ENCODE results near the gene WWOX.

WWOX gene

GRCh38 chr16:79107301-79107700 lies 1007.8 kb downstream of the WWOX start:
- Histone ChIP-seq H3K9ac (ENCODE audit: low read length) (no peak overlapping the region), H3K9me3 (ENCODE audit: control insufficient read depth, low read length) (no peaks in the 10 kb centered on the region), H3K4me3 (ENCODE audit: low read length) (no peak overlapping the region), H3K36me3 (ENCODE audit: control insufficient read depth, insufficient read depth, low read length, severe bottlenecking) (no peaks in the 10 kb centered on the region), H3K27me3 (replicated peaks; ENCODE audit: control insufficient read depth, insufficient read depth, low read length) (no peaks in the 10 kb centered on the region), H3K4me1 (ENCODE audit: control insufficient read depth, insufficient read depth, low read length) (no peaks in the 10 kb centered on the region)
- DNase-seq (ENCODE audit: low read depth): no peak

GRCh38 chr16:79109771-79110170 lies 1010.3 kb downstream of the WWOX start:
- Histone ChIP-seq H3K9me3 (ENCODE audit: control insufficient read depth, low read length) (no peaks in the 10 kb centered on the region), H3K27me3 (replicated peaks; ENCODE audit: control insufficient read depth, insufficient read depth, low read length) (no peaks in the 10 kb centered on the region), H3K4me3 (ENCODE audit: low read length) (no peak overlapping the region), H3K4me1 (ENCODE audit: control insufficient read depth, insufficient read depth, low read length) (no peaks in the 10 kb centered on the region), H3K9ac (ENCODE audit: low read length) (no peak overlapping the region), H3K36me3 (ENCODE audit: control insufficient read depth, insufficient read depth, low read length, severe bottlenecking) (no peaks in the 10 kb centered on the region)
- DNase-seq (ENCODE audit: low read depth): no peak

- Histone ChIP-seq H3K9ac (ENCODE audit: low read length) (no peak overlapping the region), H3K4me1 (ENCODE audit: control insufficient read depth, insufficient read depth, low read length) (no peaks in the 10 kb centered on the region), H3K36me3 (ENCODE audit: control insufficient read depth, insufficient read depth, low read length, severe bottlenecking) (no peaks in the 10 kb centered on the region), H3K27me3 (replicated peaks; ENCODE audit: control insufficient read depth, insufficient read depth, low read length) (no peaks in the 10 kb centered on the region), H3K9me3 (ENCODE audit: control insufficient read depth, low read length) (no peaks in the 10 kb centered on the region), H3K4me3 (ENCODE audit: low read length) (no peak overlapping the region)
- no peak for DNase-seq (ENCODE audit: low read depth)
Measured at GRCh38 chr16:79110242-79110641, 1010.8 kb downstream of the WWOX start.

- H3K4me1 ChIP-seq (ENCODE audit: control insufficient read depth, insufficient read depth, low read length): no peaks in the 10 kb centered on the region
- H3K9me3 ChIP-seq (ENCODE audit: control insufficient read depth, low read length): no peaks in the 10 kb centered on the region
- no peak overlapping the region for H3K4me3 ChIP-seq (ENCODE audit: low read length)
- H3K9ac ChIP-seq (ENCODE audit: low read length): no peak overlapping the region
- H3K36me3 ChIP-seq (ENCODE audit: control insufficient read depth, insufficient read depth, low read length, severe bottlenecking): no peaks in the 10 kb centered on the region
- DNase-seq (ENCODE audit: low read depth): no peak
- H3K27me3 ChIP-seq (replicated peaks; ENCODE audit: control insufficient read depth, insufficient read depth, low read length): no peaks in the 10 kb centered on the region
Measured at GRCh38 chr16:79110953-79111352, 1011.5 kb downstream of the WWOX start.

GRCh38 chr16:79112462-79112861 lies 1013.0 kb downstream of the WWOX start:
- Histone ChIP-seq H3K9me3 (ENCODE audit: control insufficient read depth, low read length) (peaks cover 6% of the 10 kb centered on the region), H3K36me3 (ENCODE audit: control insufficient read depth, insufficient read depth, low read length, severe bottlenecking) (no peaks in the 10 kb centered on the region), H3K27me3 (replicated peaks; ENCODE audit: control insufficient read depth, insufficient read depth, low read length) (no peaks in the 10 kb centered on the region), H3K9ac (ENCODE audit: low read length) (no peak overlapping the region), H3K4me3 (ENCODE audit: low read length) (no peak overlapping the region), H3K4me1 (ENCODE audit: control insufficient read depth, insufficient read depth, low read length) (no peaks in the 10 kb centered on the region)
- no peak for DNase-seq (ENCODE audit: low read depth)

- no peak for DNase-seq (ENCODE audit: low read depth)
- no peak overlapping the region for H3K9ac ChIP-seq (ENCODE audit: low read length)
- H3K36me3 ChIP-seq (ENCODE audit: control insufficient read depth, insufficient read depth, low read length, severe bottlenecking): no peaks in the 10 kb centered on the region
- peaks cover 11% of the 10 kb centered on the region for H3K9me3 ChIP-seq (ENCODE audit: control insufficient read depth, low read length)
- H3K4me1 ChIP-seq (ENCODE audit: control insufficient read depth, insufficient read depth, low read length): peaks cover 4% of the 10 kb centered on the region
- H3K27me3 ChIP-seq (replicated peaks; ENCODE audit: control insufficient read depth, insufficient read depth, low read length): no peaks in the 10 kb centered on the region
- no peak overlapping the region for H3K4me3 ChIP-seq (ENCODE audit: low read length)
Measured at GRCh38 chr16:79113826-79114225, 1014.4 kb downstream of the WWOX start.

GRCh38 chr16:79114759-79115158 lies 1015.3 kb downstream of the WWOX start:
- Histone ChIP-seq H3K9me3 (ENCODE audit: control insufficient read depth, low read length) (peaks cover 11% of the 10 kb centered on the region), H3K36me3 (ENCODE audit: control insufficient read depth, insufficient read depth, low read length, severe bottlenecking) (no peaks in the 10 kb centered on the region), H3K4me3 (ENCODE audit: low read length) (no peak overlapping the region), H3K27me3 (replicated peaks; ENCODE audit: control insufficient read depth, insufficient read depth, low read length) (no peaks in the 10 kb centered on the region), H3K9ac (ENCODE audit: low read length) (no peak overlapping the region), H3K4me1 (ENCODE audit: control insufficient read depth, insufficient read depth, low read length) (peaks cover 10% of the 10 kb centered on the region)
- DNase-seq (ENCODE audit: low read depth): no peak

GRCh38 chr16:79121906-79122305 lies 1022.5 kb downstream of the WWOX start:
- peaks cover 10% of the 10 kb centered on the region for H3K4me1 ChIP-seq (ENCODE audit: control insufficient read depth, insufficient read depth, low read length)
- no peaks in the 10 kb centered on the region for H3K27me3 ChIP-seq (replicated peaks; ENCODE audit: control insufficient read depth, insufficient read depth, low read length)
- H3K9ac ChIP-seq (ENCODE audit: low read length): no peak overlapping the region
- no peak overlapping the region for H3K4me3 ChIP-seq (ENCODE audit: low read length)
- H3K36me3 ChIP-seq (ENCODE audit: control insufficient read depth, insufficient read depth, low read length, severe bottlenecking): no peaks in the 10 kb centered on the region
- H3K9me3 ChIP-seq (ENCODE audit: control insufficient read depth, low read length): peaks cover 11% of the 10 kb centered on the region
- DNase-seq (ENCODE audit: low read depth): no peak

GRCh38 chr16:79122343-79122742 lies 1022.9 kb downstream of the WWOX start:
- DNase-seq (ENCODE audit: low read depth): no peak
- H3K27me3 ChIP-seq (replicated peaks; ENCODE audit: control insufficient read depth, insufficient read depth, low read length): no peaks in the 10 kb centered on the region
- H3K9ac ChIP-seq (ENCODE audit: low read length): no peak overlapping the region
- peaks cover 6% of the 10 kb centered on the region for H3K9me3 ChIP-seq (ENCODE audit: control insufficient read depth, low read length)
- peaks cover 10% of the 10 kb centered on the region for H3K4me1 ChIP-seq (ENCODE audit: control insufficient read depth, insufficient read depth, low read length)
- H3K36me3 ChIP-seq (ENCODE audit: control insufficient read depth, insufficient read depth, low read length, severe bottlenecking): no peaks in the 10 kb centered on the region
- H3K4me3 ChIP-seq (ENCODE audit: low read length): no peak overlapping the region

GRCh38 chr16:79124016-79124756 lies 1024.7 kb downstream of the WWOX start:
- no peak for DNase-seq (ENCODE audit: low read depth)
- Histone ChIP-seq H3K9me3 (ENCODE audit: control insufficient read depth, low read length) (no peaks in the 10 kb centered on the region), H3K4me1 (ENCODE audit: control insufficient read depth, insufficient read depth, low read length) (peaks cover 3% of the 10 kb centered on the region), H3K4me3 (ENCODE audit: low read length) (no peak overlapping the region), H3K36me3 (ENCODE audit: control insufficient read depth, insufficient read depth, low read length, severe bottlenecking) (no peaks in the 10 kb centered on the region), H3K9ac (ENCODE audit: low read length) (no peak overlapping the region), H3K27me3 (replicated peaks; ENCODE audit: control insufficient read depth, insufficient read depth, low read length) (no peaks in the 10 kb centered on the region)

- no peak for DNase-seq (ENCODE audit: low read depth)
- H3K36me3 ChIP-seq (ENCODE audit: control insufficient read depth, insufficient read depth, low read length, severe bottlenecking): no peaks in the 10 kb centered on the region
- no peak overlapping the region for H3K9ac ChIP-seq (ENCODE audit: low read length)
- H3K27me3 ChIP-seq (replicated peaks; ENCODE audit: control insufficient read depth, insufficient read depth, low read length): no peaks in the 10 kb centered on the region
- peaks cover 13% of the 10 kb centered on the region for H3K4me1 ChIP-seq (ENCODE audit: control insufficient read depth, insufficient read depth, low read length)
- H3K9me3 ChIP-seq (ENCODE audit: control insufficient read depth, low read length): no peaks in the 10 kb centered on the region
- no peak overlapping the region for H3K4me3 ChIP-seq (ENCODE audit: low read length)
Measured at GRCh38 chr16:79127766-79128165, 1028.3 kb downstream of the WWOX start.

GRCh38 chr16:79128706-79129105 lies 1029.3 kb downstream of the WWOX start:
- Histone ChIP-seq H3K36me3 (ENCODE audit: control insufficient read depth, insufficient read depth, low read length, severe bottlenecking) (no peaks in the 10 kb centered on the region), H3K4me3 (ENCODE audit: low read length) (no peak overlapping the region), H3K27me3 (replicated peaks; ENCODE audit: control insufficient read depth, insufficient read depth, low read length) (no peaks in the 10 kb centered on the region), H3K9ac (ENCODE audit: low read length) (no peak overlapping the region), H3K4me1 (ENCODE audit: control insufficient read depth, insufficient read depth, low read length) (peaks cover 13% of the 10 kb centered on the region), H3K9me3 (ENCODE audit: control insufficient read depth, low read length) (no peaks in the 10 kb centered on the region)
- DNase-seq (ENCODE audit: low read depth): no peak
